HG03108 (cell line): ENCODE data around the gene VPS9D1.
"Not testable (repeated sequence)": the region's sequence is repeated elsewhere in the genome, so short reads cannot be mapped to it uniquely, and the experiment has no call there.

Experiments used
- ATAC-seq: cut with Tn5 transposase; IDR thresholded peaks from one replicate; pipeline ENCODE4 v1.9.1; 2021; ENCODE audit warnings: moderate library complexity; ENCODE audit not compliant: unreplicated experiment

VPS9D1 gene

GRCh38 chr16:89695086-89695874 is 25.4 kb downstream of the VPS9D1 start:
- no peak for ATAC-seq

GRCh38 chr16:89694784-89695085 is 26.0 kb downstream of the VPS9D1 start:
- ATAC-seq = not testable (repeated sequence)

GRCh38 chr16:89693931-89694783 is 26.5 kb downstream of the VPS9D1 start:
- ATAC-seq = no peak

- ATAC-seq = no peak
Measured at GRCh38 chr16:89693289-89693731, 27.4 kb downstream of the VPS9D1 start.

- ATAC-seq = no peak
Measured at GRCh38 chr16:89691986-89692569, 28.6 kb downstream of the VPS9D1 start.

- ATAC-seq = no peak
Measured at GRCh38 chr16:89691231-89691985, 29.3 kb downstream of the VPS9D1 start.

GRCh38 chr16:89690392-89690901 is 30.3 kb downstream of the VPS9D1 start:
- no peak for ATAC-seq

- not testable (repeated sequence) for ATAC-seq
Measured at GRCh38 chr16:89689621-89690020, 31.1 kb downstream of the VPS9D1 start.

- ATAC-seq = no peak
Measured at GRCh38 chr16:89689142-89689541, 31.6 kb downstream of the VPS9D1 start.

GRCh38 chr16:89688395-89688794 is 32.3 kb downstream of the VPS9D1 start:
- no peak for ATAC-seq

- ATAC-seq = peak; percentile 40
Measured at GRCh38 chr16:89687092-89687940, 33.4 kb downstream of the VPS9D1 start.

GRCh38 chr16:89686520-89687091 is 34.1 kb downstream of the VPS9D1 start, which contains the start of gene CDK10:
Gene CDK10 (plus strand): TSS chr16:89686689. CDS start chr16:89686711, 22 bp downstream.
- ATAC-seq = peak; percentile 73

GRCh38 chr16:89685916-89686315 is 34.8 kb downstream of the VPS9D1 start:
- no peak for ATAC-seq

GRCh38 chr16:89678258-89678657 is 42.4 kb downstream of the VPS9D1 start:
- no peak for ATAC-seq

- ATAC-seq = no peak
Measured at GRCh38 chr16:89672177-89672941, 48.3 kb downstream of the VPS9D1 start.

GRCh38 chr16:89671565-89671964 is 49.1 kb downstream of the VPS9D1 start:
- ATAC-seq = not testable (repeated sequence)

- no peak for ATAC-seq
Measured at GRCh38 chr16:89670496-89671431, 49.9 kb downstream of the VPS9D1 start.

GRCh38 chr16:89669755-89670154 is 50.9 kb downstream of the VPS9D1 start:
- ATAC-seq = no peak
